NCI-H2107 (cell line): ENCODE measurements around the gene CDK5RAP1.

ENCODE experiments used
- DNase-seq: peaks from one replicate; lab custom pipeline; 2025; lab: John Stamatoyannopoulos, UW

The CDK5RAP1 gene

GRCh38 chr20:33333616-33334015 is 67.7 kb downstream of the CDK5RAP1 start:
- no peak for DNase-seq

GRCh38 chr20:33332905-33333456 is 68.3 kb downstream of the CDK5RAP1 start:
- DNase-seq = no peak

- no peak for DNase-seq
Measured at GRCh38 chr20:33328157-33329137, 72.9 kb downstream of the CDK5RAP1 start.

GRCh38 chr20:33325350-33325749 is 76.0 kb downstream of the CDK5RAP1 start:
- DNase-seq = no peak

- no peak for DNase-seq
Measured at GRCh38 chr20:33323236-33323635, 78.1 kb downstream of the CDK5RAP1 start.

GRCh38 chr20:33322456-33322855 is 78.9 kb downstream of the CDK5RAP1 start:
- DNase-seq = no peak

- no peak for DNase-seq
Measured at GRCh38 chr20:33320006-33320405, 81.3 kb downstream of the CDK5RAP1 start.

GRCh38 chr20:33318096-33318429 is 83.3 kb downstream of the CDK5RAP1 start:
- DNase-seq = no peak

- DNase-seq = no peak
Measured at GRCh38 chr20:33317424-33318095, 83.8 kb downstream of the CDK5RAP1 start.

GRCh38 chr20:33316958-33317357 is 84.4 kb downstream of the CDK5RAP1 start:
- DNase-seq = no peak

GRCh38 chr20:33316343-33316742 is 85.0 kb downstream of the CDK5RAP1 start:
- DNase-seq = no peak

- DNase-seq = no peak
Measured at GRCh38 chr20:33313686-33314314, 87.5 kb downstream of the CDK5RAP1 start.

- DNase-seq = no peak
Measured at GRCh38 chr20:33312583-33312982, 88.7 kb downstream of the CDK5RAP1 start.

GRCh38 chr20:33311996-33312395 is 89.3 kb downstream of the CDK5RAP1 start:
- no peak for DNase-seq

- no peak for DNase-seq
Measured at GRCh38 chr20:33311011-33311410, 90.3 kb downstream of the CDK5RAP1 start.

GRCh38 chr20:33310327-33310899 is 90.9 kb downstream of the CDK5RAP1 start:
- no peak for DNase-seq

GRCh38 chr20:33309631-33310030 is 91.7 kb downstream of the CDK5RAP1 start:
- DNase-seq = no peak
